ENCODE measurements around the gene SOCS3.

- TF ChIP-seq ZFX (IDR thresholded peaks at IDR 0.05; ENCODE audit: borderline replicate concordance), result no peak
- TF ChIP-seq CTCF (IDR thresholded peaks at IDR 0.05), result no peak
These were observed 5.8 kb upstream of the SOCS3 start for GRCh38 chr17:78365561-78366108.
